HS-27A (cell line): ENCODE results near the gene MOV10L1.
"Not testable (repeated sequence)": the region's sequence is repeated elsewhere in the genome, so short reads cannot be mapped to it uniquely, and the experiment has no call there.

Experiments
- DNase-seq: peaks from one replicate; pipeline ENCODE4 v3.0.0-alpha.2; 2012; ENCODE audit warnings: low read depth, missing footprints

Gene MOV10L1

GRCh38 chr22:50105208-50106100 is 15.6 kb downstream of the MOV10L1 start:
- DNase-seq = no peak

- no peak for DNase-seq
Measured at GRCh38 chr22:50107529-50107928, 17.7 kb downstream of the MOV10L1 start.

GRCh38 chr22:50111056-50111455 is 21.2 kb downstream of the MOV10L1 start:
- DNase-seq = no peak

- no peak for DNase-seq
Measured at GRCh38 chr22:50112151-50113118, 22.6 kb downstream of the MOV10L1 start.

- DNase-seq = no peak
Measured at GRCh38 chr22:50114221-50115021, 24.6 kb downstream of the MOV10L1 start.

GRCh38 chr22:50115693-50116092 is 25.9 kb downstream of the MOV10L1 start:
- no peak for DNase-seq

- DNase-seq = no peak
Measured at GRCh38 chr22:50117168-50117762, 27.5 kb downstream of the MOV10L1 start.

GRCh38 chr22:50118129-50118528 is 28.3 kb downstream of the MOV10L1 start:
- DNase-seq = no peak

GRCh38 chr22:50118557-50119168 is 28.9 kb downstream of the MOV10L1 start:
- no peak for DNase-seq

GRCh38 chr22:50119169-50119767 is 29.5 kb downstream of the MOV10L1 start:
- no peak for DNase-seq

- DNase-seq = no peak
Measured at GRCh38 chr22:50119768-50120251, 30.0 kb downstream of the MOV10L1 start.

GRCh38 chr22:50121202-50121740 is 31.5 kb downstream of the MOV10L1 start:
- DNase-seq = no peak

- DNase-seq = no peak
Measured at GRCh38 chr22:50123119-50123518, 33.3 kb downstream of the MOV10L1 start.

- DNase-seq = no peak
Measured at GRCh38 chr22:50125029-50125428, 35.2 kb downstream of the MOV10L1 start.

GRCh38 chr22:50129121-50129736 is 39.4 kb downstream of the MOV10L1 start:
- DNase-seq = no peak

GRCh38 chr22:50131894-50132293 is 42.1 kb downstream of the MOV10L1 start:
- no peak for DNase-seq

- DNase-seq = no peak
Measured at GRCh38 chr22:50134481-50134880, 44.7 kb downstream of the MOV10L1 start.

- DNase-seq = no peak
Measured at GRCh38 chr22:50136581-50137015, 46.8 kb downstream of the MOV10L1 start.

GRCh38 chr22:50137277-50137676 is 47.5 kb downstream of the MOV10L1 start:
- not testable (repeated sequence) for DNase-seq

- DNase-seq = no peak
Measured at GRCh38 chr22:50138041-50138440, 48.2 kb downstream of the MOV10L1 start.
